ENCODE measurements around the gene APOD.
"Not testable (repeated sequence)": the region's sequence is repeated elsewhere in the genome, so short reads cannot be mapped to it uniquely, and the experiment has no call there.

The APOD gene

DNA sequence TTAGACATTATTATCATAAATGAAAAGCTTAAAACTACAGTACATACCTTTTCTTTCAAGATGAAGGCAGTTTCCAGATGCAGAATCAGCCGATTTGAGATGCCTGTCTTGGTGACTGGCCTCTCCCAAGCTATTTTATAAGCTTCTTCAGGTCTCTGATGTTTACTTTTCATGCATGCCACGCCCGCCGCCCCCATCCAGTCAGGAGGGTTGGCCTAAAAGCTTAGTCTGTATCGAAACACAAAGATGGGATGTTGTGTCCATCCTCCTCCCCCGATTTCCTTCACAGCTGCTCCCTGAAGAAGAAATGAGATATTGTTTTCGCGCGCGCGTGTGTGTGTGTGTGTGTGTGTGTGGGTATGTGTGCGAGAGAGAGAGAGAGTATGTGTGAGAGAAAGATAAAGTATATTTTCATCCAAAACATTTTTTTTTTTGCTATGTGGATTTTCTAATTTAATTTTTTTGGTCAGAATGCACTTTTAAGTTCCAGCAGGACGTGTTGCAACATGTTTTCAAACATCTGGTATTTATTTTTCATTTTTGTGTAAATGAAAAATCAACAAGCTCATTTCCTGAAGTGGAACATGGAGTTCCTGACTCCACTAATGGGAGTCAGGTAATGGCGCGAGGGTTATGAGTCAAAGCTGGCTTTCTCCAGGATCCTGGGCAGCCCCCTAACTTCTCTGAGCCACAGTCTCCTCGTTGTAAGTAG lies at the start of gene APOD:
Gene APOD, minus strand, starts transcription at position 110 of the 712 bp plus-strand sequence. CDS start 4,479 bp downstream, outside the sequence.
- peaks cover 55% of the 10 kb centered on the region for H3K27me3 Mint-ChIP-seq
- H3K4me1 Mint-ChIP-seq (ENCODE audit: low read depth), result no peaks in the 10 kb centered on the region
- intact Hi-C loops (cut with micrococcal nuclease), result no loop called here
- no peaks in the 10 kb centered on the region for H3K36me3 Mint-ChIP-seq (ENCODE audit: low read depth)
- no peak within 1 kb of the TSS for H3K4me3 Mint-ChIP-seq
- H3K9me3 Mint-ChIP-seq, result no peaks in the 10 kb centered on the region
- no peak within 1 kb of the TSS for H3K27ac Mint-ChIP-seq

GRCh38 chr3:195633351-195633750 lies 49.6 kb upstream of the APOD start:
- intact Hi-C loops (cut with micrococcal nuclease); H3K36me3 Mint-ChIP-seq (ENCODE audit: low read depth); H3K9me3 Mint-ChIP-seq; H3K4me3 Mint-ChIP-seq; H3K27ac Mint-ChIP-seq; H3K4me1 Mint-ChIP-seq (ENCODE audit: low read depth): not testable (repeated sequence)
- H3K27me3 Mint-ChIP-seq, result peaks cover 27% of the 10 kb centered on the region

GRCh38 chr3:195632501-195633185 lies 48.9 kb upstream of the APOD start:
- intact Hi-C loops (cut with micrococcal nuclease), result not testable (repeated sequence)

DNA sequence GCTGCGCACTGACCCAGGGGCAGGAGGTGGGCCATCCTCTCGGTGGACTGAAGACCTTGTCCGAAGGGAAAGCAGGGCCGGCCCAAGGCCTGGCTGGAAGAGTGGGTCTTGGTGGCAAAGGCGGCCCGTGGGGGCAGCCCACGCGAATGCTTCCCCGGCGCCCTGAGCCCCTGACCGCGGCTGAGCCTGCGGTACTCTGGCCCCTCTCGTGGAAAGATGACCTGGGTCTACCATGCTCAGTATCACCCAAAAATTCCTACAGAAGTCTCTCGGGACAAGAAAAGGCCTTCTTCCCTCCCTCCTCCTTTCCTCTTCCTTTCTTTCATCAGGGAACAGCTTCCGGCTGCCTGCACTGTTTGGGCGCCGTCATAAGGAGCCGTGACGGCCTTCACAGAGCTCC lies 48.3 kb upstream of the APOD start:
- H3K4me3 Mint-ChIP-seq; H3K36me3 Mint-ChIP-seq (ENCODE audit: low read depth); intact Hi-C loops (cut with micrococcal nuclease): not testable (repeated sequence)

More at GRCh38 chr3:195632501-195633185, 48.9 kb upstream of the APOD start:
- not testable (repeated sequence) for H3K36me3 Mint-ChIP-seq (ENCODE audit: low read depth); H3K4me3 Mint-ChIP-seq; H3K4me1 Mint-ChIP-seq (ENCODE audit: low read depth); H3K9me3 Mint-ChIP-seq; H3K27ac Mint-ChIP-seq
- H3K27me3 Mint-ChIP-seq, result peaks cover 28% of the 10 kb centered on the region

GRCh38 chr3:195630938-195631495 lies 47.3 kb upstream of the APOD start:
- peaks cover 25% of the 10 kb centered on the region for H3K27me3 Mint-ChIP-seq
- H3K36me3 Mint-ChIP-seq (ENCODE audit: low read depth); intact Hi-C loops (cut with micrococcal nuclease); H3K4me3 Mint-ChIP-seq; H3K27ac Mint-ChIP-seq; H3K9me3 Mint-ChIP-seq; H3K4me1 Mint-ChIP-seq (ENCODE audit: low read depth): not testable (repeated sequence)

More for the DNA sequence above, 48.3 kb upstream of the APOD start:
- H3K4me1 Mint-ChIP-seq (ENCODE audit: low read depth); H3K9me3 Mint-ChIP-seq; H3K27ac Mint-ChIP-seq: not testable (repeated sequence)
- H3K27me3 Mint-ChIP-seq, result peaks cover 31% of the 10 kb centered on the region

GRCh38 chr3:195630086-195630917 lies 46.6 kb upstream of the APOD start:
- H3K4me3 Mint-ChIP-seq; H3K4me1 Mint-ChIP-seq (ENCODE audit: low read depth); H3K9me3 Mint-ChIP-seq; H3K27ac Mint-ChIP-seq; H3K36me3 Mint-ChIP-seq (ENCODE audit: low read depth); intact Hi-C loops (cut with micrococcal nuclease): not testable (repeated sequence)
- H3K27me3 Mint-ChIP-seq, result peaks cover 24% of the 10 kb centered on the region

DNA sequence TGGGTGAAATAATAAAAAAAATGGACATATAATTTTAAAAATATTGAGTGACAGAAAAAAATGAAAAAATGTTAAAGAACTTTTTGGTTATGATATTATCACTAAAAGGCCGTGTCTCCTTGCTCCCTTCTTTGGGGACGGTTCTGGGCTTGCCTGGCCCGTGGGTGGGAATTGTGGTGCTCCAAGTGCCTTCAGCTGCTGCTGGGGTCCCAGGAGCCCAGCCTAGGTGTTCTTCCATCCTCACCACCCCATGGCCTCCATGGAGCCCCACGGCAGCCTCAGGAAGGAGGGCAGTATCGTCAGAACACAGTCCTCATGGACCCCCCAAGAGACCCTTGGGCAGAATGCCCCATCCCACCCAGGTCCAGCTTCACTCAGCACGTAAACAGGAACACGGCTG lies 45.9 kb upstream of the APOD start:
- H3K36me3 Mint-ChIP-seq (ENCODE audit: low read depth); intact Hi-C loops (cut with micrococcal nuclease); H3K4me3 Mint-ChIP-seq; H3K27ac Mint-ChIP-seq; H3K9me3 Mint-ChIP-seq; H3K4me1 Mint-ChIP-seq (ENCODE audit: low read depth): not testable (repeated sequence)
- peaks cover 28% of the 10 kb centered on the region for H3K27me3 Mint-ChIP-seq

GRCh38 chr3:195628386-195628920 lies 44.7 kb upstream of the APOD start:
- H3K4me3 Mint-ChIP-seq; intact Hi-C loops (cut with micrococcal nuclease); H3K36me3 Mint-ChIP-seq (ENCODE audit: low read depth); H3K9me3 Mint-ChIP-seq; H3K27ac Mint-ChIP-seq; H3K4me1 Mint-ChIP-seq (ENCODE audit: low read depth): not testable (repeated sequence)
- peaks cover 26% of the 10 kb centered on the region for H3K27me3 Mint-ChIP-seq

DNA sequence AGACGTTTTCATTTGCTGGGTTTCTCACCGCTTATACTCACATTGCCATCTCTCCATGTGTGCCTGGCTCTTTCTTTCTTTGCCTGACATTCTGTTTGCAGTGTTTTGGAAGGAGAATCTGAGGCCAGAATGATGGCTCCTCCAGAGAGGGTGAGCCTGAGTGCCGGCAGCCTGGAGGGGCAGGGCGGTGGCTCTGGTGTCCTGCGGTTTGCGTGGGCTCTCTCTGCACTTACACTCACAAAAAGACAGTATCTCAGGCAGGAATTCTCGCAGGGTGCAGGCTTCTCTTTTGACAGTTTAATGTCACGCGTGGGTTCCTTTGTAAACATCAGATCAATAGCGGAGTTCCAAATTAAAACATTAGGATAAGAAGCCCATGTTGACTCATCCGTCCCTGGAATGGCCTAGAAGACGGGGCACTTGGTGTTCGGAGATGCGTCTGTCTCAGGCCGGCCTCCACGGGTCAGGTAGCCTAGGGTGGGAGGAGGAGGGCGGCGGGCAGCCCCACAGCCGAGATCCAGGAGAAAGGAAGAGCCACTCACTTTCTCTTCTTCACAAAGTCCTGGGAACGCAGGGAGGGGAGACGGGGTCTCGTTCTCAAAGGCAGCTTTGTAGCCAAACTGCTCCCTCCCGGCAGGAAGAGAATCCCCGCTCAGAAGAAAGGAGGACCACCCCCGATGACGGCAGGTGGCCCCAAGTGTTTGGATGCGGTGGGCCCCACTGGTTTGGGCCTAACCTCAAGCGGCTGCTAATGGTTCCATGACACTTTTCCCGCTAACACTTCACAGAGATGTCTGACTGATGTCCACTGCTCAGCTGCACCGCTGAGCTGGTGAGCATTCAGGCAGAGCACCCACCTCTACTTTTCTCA lies 44.0 kb upstream of the APOD start:
- H3K4me1 Mint-ChIP-seq (ENCODE audit: low read depth); intact Hi-C loops (cut with micrococcal nuclease); H3K9me3 Mint-ChIP-seq; H3K36me3 Mint-ChIP-seq (ENCODE audit: low read depth); H3K27ac Mint-ChIP-seq; H3K4me3 Mint-ChIP-seq: not testable (repeated sequence)
- peaks cover 23% of the 10 kb centered on the region for H3K27me3 Mint-ChIP-seq

GRCh38 chr3:195624603-195625560 lies 41.1 kb upstream of the APOD start:
- H3K9me3 Mint-ChIP-seq; H3K36me3 Mint-ChIP-seq (ENCODE audit: low read depth); H3K4me1 Mint-ChIP-seq (ENCODE audit: low read depth); H3K4me3 Mint-ChIP-seq; H3K27ac Mint-ChIP-seq; intact Hi-C loops (cut with micrococcal nuclease): not testable (repeated sequence)
- H3K27me3 Mint-ChIP-seq, result peaks cover 18% of the 10 kb centered on the region

- H3K27me3 Mint-ChIP-seq, result peaks cover 23% of the 10 kb centered on the region
- not testable (repeated sequence) for H3K4me3 Mint-ChIP-seq; H3K36me3 Mint-ChIP-seq (ENCODE audit: low read depth)
Measured at GRCh38 chr3:195624171-195624570, 40.4 kb upstream of the APOD start.

GRCh38 chr3:195623217-195623965 lies 39.7 kb upstream of the APOD start:
- intact Hi-C loops (cut with micrococcal nuclease); H3K27ac Mint-ChIP-seq; H3K4me3 Mint-ChIP-seq; H3K36me3 Mint-ChIP-seq (ENCODE audit: low read depth); H3K9me3 Mint-ChIP-seq: not testable (repeated sequence)
- H3K27me3 Mint-ChIP-seq, result peaks cover 21% of the 10 kb centered on the region
- H3K4me1 Mint-ChIP-seq (ENCODE audit: low read depth), result peaks cover 10% of the 10 kb centered on the region

More at GRCh38 chr3:195624171-195624570, 40.4 kb upstream of the APOD start:
- H3K27ac Mint-ChIP-seq; H3K9me3 Mint-ChIP-seq; intact Hi-C loops (cut with micrococcal nuclease): not testable (repeated sequence)
- peaks cover 10% of the 10 kb centered on the region for H3K4me1 Mint-ChIP-seq (ENCODE audit: low read depth)

Measured in dendritic cell treated with granulocyte-macrophage colony-stimulating factor and Interleukin-4, amounts not matched to agents 40 ng/mL and 50 ng/mL, for 4 days (primary cell).